ENCODE results near the gene GPX5.
"Not testable (repeated sequence)": the region's sequence is repeated elsewhere in the genome, so short reads cannot be mapped to it uniquely, and the experiment has no call there.

Gene GPX5

GRCh38 chr6:28512387-28512786 is 13.3 kb upstream of the GPX5 start:
- not testable (repeated sequence) for H3K36me3 ChIP-seq (ENCODE audit: control insufficient read depth in 5 of 5, insufficient read depth in 5 of 5, low read length in 5 of 5); H3K4me3 ChIP-seq (ENCODE audit: low read depth in 1 of 5, low read length in 5 of 5); H3K9ac ChIP-seq (ENCODE audit: low read length in 5 of 5); H3K4me1 ChIP-seq (ENCODE audit: control insufficient read depth in 5 of 5, insufficient read depth in 5 of 5, low read length in 5 of 5); H3K27me3 ChIP-seq (ENCODE audit: control insufficient read depth in 5 of 5, insufficient read depth in 4 of 5, low read length in 5 of 5); H3K27ac ChIP-seq (ENCODE audit: low read depth, low read length); H3K9me3 ChIP-seq (ENCODE audit: control insufficient read depth in 5 of 5, low read length in 5 of 5)

GRCh38 chr6:28515676-28516075 is 10.0 kb upstream of the GPX5 start, which contains the start of gene GPX6:
Gene GPX6, minus strand, starts transcription at chr6:28515793. Its CDS starts 50 bp downstream, at chr6:28515743.
- Histone ChIP-seq H3K9ac (ENCODE audit: low read length in 5 of 5) (no peak within 1 kb of the TSS), H3K4me3 (ENCODE audit: low read depth in 1 of 5, low read length in 5 of 5) (no peak within 1 kb of the TSS), H3K27ac (ENCODE audit: low read depth, low read length) (no peak within 1 kb of the TSS), H3K36me3 (ENCODE audit: control insufficient read depth in 5 of 5, insufficient read depth in 5 of 5, low read length in 5 of 5) (no peaks in the 10 kb centered on the region), H3K27me3 (ENCODE audit: control insufficient read depth in 5 of 5, insufficient read depth in 4 of 5, low read length in 5 of 5) (peaks cover 0 to 8% (median 3%) of the 10 kb centered on the region in 5 donors), H3K9me3 (ENCODE audit: control insufficient read depth in 5 of 5, low read length in 5 of 5) (no peaks in the 10 kb centered on the region), H3K4me1 (ENCODE audit: control insufficient read depth in 5 of 5, insufficient read depth in 5 of 5, low read length in 5 of 5) (no peaks in the 10 kb centered on the region)

GRCh38 chr6:28517964-28518363 is 7.7 kb upstream of the GPX5 start:
- Histone ChIP-seq H3K4me1 (ENCODE audit: control insufficient read depth in 5 of 5, insufficient read depth in 5 of 5, low read length in 5 of 5) (no peaks in the 10 kb centered on the region), H3K27ac (ENCODE audit: low read depth, low read length) (no peak overlapping the region), H3K27me3 (ENCODE audit: control insufficient read depth in 5 of 5, insufficient read depth in 4 of 5, low read length in 5 of 5) (peaks cover 0 to 15% (median 3%) of the 10 kb centered on the region in 5 donors), H3K36me3 (ENCODE audit: control insufficient read depth in 5 of 5, insufficient read depth in 5 of 5, low read length in 5 of 5) (no peaks in the 10 kb centered on the region), H3K9ac (ENCODE audit: low read length in 5 of 5) (no peak overlapping the region), H3K9me3 (ENCODE audit: control insufficient read depth in 5 of 5, low read length in 5 of 5) (no peaks in the 10 kb centered on the region), H3K4me3 (ENCODE audit: low read depth in 1 of 5, low read length in 5 of 5) (no peak overlapping the region)

- H3K27me3 ChIP-seq (ENCODE audit: control insufficient read depth in 5 of 5, insufficient read depth in 4 of 5, low read length in 5 of 5), result peaks cover 0 to 10% (median 5%) of the 10 kb centered on the region in 5 donors
- no peaks in the 10 kb centered on the region for H3K4me1 ChIP-seq (ENCODE audit: control insufficient read depth in 5 of 5, insufficient read depth in 5 of 5, low read length in 5 of 5)
- H3K9me3 ChIP-seq (ENCODE audit: control insufficient read depth in 5 of 5, low read length in 5 of 5), result no peaks in the 10 kb centered on the region
- no peak overlapping the region for H3K4me3 ChIP-seq (ENCODE audit: low read depth in 1 of 5, low read length in 5 of 5)
- no peaks in the 10 kb centered on the region for H3K36me3 ChIP-seq (ENCODE audit: control insufficient read depth in 5 of 5, insufficient read depth in 5 of 5, low read length in 5 of 5)
- H3K27ac ChIP-seq (ENCODE audit: low read depth, low read length), result no peak overlapping the region
- H3K9ac ChIP-seq (ENCODE audit: low read length in 5 of 5), result no peak overlapping the region
Observed at GRCh38 chr6:28522594-28523240, 3.0 kb upstream of the GPX5 start.

GRCh38 chr6:28523241-28523622 is 2.4 kb upstream of the GPX5 start:
- Histone ChIP-seq H3K4me3 (ENCODE audit: low read depth in 1 of 5, low read length in 5 of 5) (no peak overlapping the region), H3K36me3 (ENCODE audit: control insufficient read depth in 5 of 5, insufficient read depth in 5 of 5, low read length in 5 of 5) (no peaks in the 10 kb centered on the region), H3K9ac (ENCODE audit: low read length in 5 of 5) (no peak overlapping the region), H3K27me3 (ENCODE audit: control insufficient read depth in 5 of 5, insufficient read depth in 4 of 5, low read length in 5 of 5) (peaks cover 0 to 10% (median 5%) of the 10 kb centered on the region in 5 donors), H3K27ac (ENCODE audit: low read depth, low read length) (no peak overlapping the region), H3K9me3 (ENCODE audit: control insufficient read depth in 5 of 5, low read length in 5 of 5) (no peaks in the 10 kb centered on the region), H3K4me1 (ENCODE audit: control insufficient read depth in 5 of 5, insufficient read depth in 5 of 5, low read length in 5 of 5) (no peaks in the 10 kb centered on the region)

GRCh38 chr6:28530777-28531176 is 5.1 kb downstream of the GPX5 start:
- H3K27me3 ChIP-seq (ENCODE audit: control insufficient read depth in 5 of 5, insufficient read depth in 4 of 5, low read length in 5 of 5), result peaks cover 0 to 11% (median 9%) of the 10 kb centered on the region in 5 donors

GRCh38 chr6:28531479-28532128 is 5.9 kb downstream of the GPX5 start:
- no peak overlapping the region for H3K4me3 ChIP-seq (ENCODE audit: low read depth in 1 of 5, low read length in 5 of 5)
- no peaks in the 10 kb centered on the region for H3K9me3 ChIP-seq (ENCODE audit: control insufficient read depth in 5 of 5, low read length in 5 of 5)
- H3K27me3 ChIP-seq (ENCODE audit: control insufficient read depth in 5 of 5, insufficient read depth in 4 of 5, low read length in 5 of 5), result peaks cover 0 to 9% (median 8%) of the 10 kb centered on the region in 5 donors
- H3K27ac ChIP-seq (ENCODE audit: low read depth, low read length), result no peak overlapping the region
- H3K9ac ChIP-seq (ENCODE audit: low read length in 5 of 5), result no peak overlapping the region
- H3K4me1 ChIP-seq (ENCODE audit: control insufficient read depth in 5 of 5, insufficient read depth in 5 of 5, low read length in 5 of 5), result no peaks in the 10 kb centered on the region
- H3K36me3 ChIP-seq (ENCODE audit: control insufficient read depth in 5 of 5, insufficient read depth in 5 of 5, low read length in 5 of 5), result no peaks in the 10 kb centered on the region

More at GRCh38 chr6:28530777-28531176, 5.1 kb downstream of the GPX5 start:
- Histone ChIP-seq H3K4me1 (ENCODE audit: control insufficient read depth in 5 of 5, insufficient read depth in 5 of 5, low read length in 5 of 5) (no peaks in the 10 kb centered on the region), H3K36me3 (ENCODE audit: control insufficient read depth in 5 of 5, insufficient read depth in 5 of 5, low read length in 5 of 5) (no peaks in the 10 kb centered on the region), H3K9me3 (ENCODE audit: control insufficient read depth in 5 of 5, low read length in 5 of 5) (no peaks in the 10 kb centered on the region), H3K27ac (ENCODE audit: low read depth, low read length) (no peak overlapping the region), H3K4me3 (ENCODE audit: low read depth in 1 of 5, low read length in 5 of 5) (no peak overlapping the region), H3K9ac (ENCODE audit: low read length in 5 of 5) (no peak overlapping the region)

- Histone ChIP-seq H3K9me3 (ENCODE audit: control insufficient read depth in 5 of 5, low read length in 5 of 5) (no peaks in the 10 kb centered on the region), H3K27ac (ENCODE audit: low read depth, low read length) (no peak overlapping the region), H3K4me1 (ENCODE audit: control insufficient read depth in 5 of 5, insufficient read depth in 5 of 5, low read length in 5 of 5) (peaks cover 0 to 4% (median 0%) of the 10 kb centered on the region in 5 donors), H3K36me3 (ENCODE audit: control insufficient read depth in 5 of 5, insufficient read depth in 5 of 5, low read length in 5 of 5) (no peaks in the 10 kb centered on the region), H3K9ac (ENCODE audit: low read length in 5 of 5) (no peak overlapping the region), H3K27me3 (ENCODE audit: control insufficient read depth in 5 of 5, insufficient read depth in 4 of 5, low read length in 5 of 5) (peaks cover 4 to 27% (median 11%) of the 10 kb centered on the region in 5 donors), H3K4me3 (ENCODE audit: low read depth in 1 of 5, low read length in 5 of 5) (no peak overlapping the region)
Observed at GRCh38 chr6:28534306-28534705, 8.6 kb downstream of the GPX5 start.

- no peak overlapping the region for H3K27ac ChIP-seq (ENCODE audit: low read depth, low read length)
- H3K4me1 ChIP-seq (ENCODE audit: control insufficient read depth in 5 of 5, insufficient read depth in 5 of 5, low read length in 5 of 5), result peaks cover 0 to 4% (median 0%) of the 10 kb centered on the region in 5 donors
- H3K9ac ChIP-seq (ENCODE audit: low read length in 5 of 5), result no peak overlapping the region
- no peaks in the 10 kb centered on the region for H3K9me3 ChIP-seq (ENCODE audit: control insufficient read depth in 5 of 5, low read length in 5 of 5)
- no peak overlapping the region for H3K4me3 ChIP-seq (ENCODE audit: low read depth in 1 of 5, low read length in 5 of 5)
- no peaks in the 10 kb centered on the region for H3K36me3 ChIP-seq (ENCODE audit: control insufficient read depth in 5 of 5, insufficient read depth in 5 of 5, low read length in 5 of 5)
- H3K27me3 ChIP-seq (ENCODE audit: control insufficient read depth in 5 of 5, insufficient read depth in 4 of 5, low read length in 5 of 5), result peaks cover 6 to 27% (median 10%) of the 10 kb centered on the region in 5 donors
Observed at GRCh38 chr6:28534875-28535274, 9.2 kb downstream of the GPX5 start.

GRCh38 chr6:28537065-28537464 is 11.4 kb downstream of the GPX5 start:
- Histone ChIP-seq H3K27me3 (ENCODE audit: control insufficient read depth in 5 of 5, insufficient read depth in 4 of 5, low read length in 5 of 5) (peaks cover 6 to 27% (median 8%) of the 10 kb centered on the region in 5 donors), H3K4me3 (ENCODE audit: low read depth in 1 of 5, low read length in 5 of 5) (peak overlapping the region in 1 of 5 donors; percentile 17)

More at GRCh38 chr6:28537065-28537464, 11.4 kb downstream of the GPX5 start:
- peaks cover 0 to 6% (median 0%) of the 10 kb centered on the region in 5 donors for H3K9me3 ChIP-seq (ENCODE audit: control insufficient read depth in 5 of 5, low read length in 5 of 5)
- H3K4me1 ChIP-seq (ENCODE audit: control insufficient read depth in 5 of 5, insufficient read depth in 5 of 5, low read length in 5 of 5), result peaks cover 0 to 4% (median 0%) of the 10 kb centered on the region in 5 donors
- H3K27ac ChIP-seq (ENCODE audit: low read depth, low read length), result no peak overlapping the region
- no peaks in the 10 kb centered on the region for H3K36me3 ChIP-seq (ENCODE audit: control insufficient read depth in 5 of 5, insufficient read depth in 5 of 5, low read length in 5 of 5)
- no peak overlapping the region for H3K9ac ChIP-seq (ENCODE audit: low read length in 5 of 5)

Data from subcutaneous abdominal adipose tissue (tissue), 5 donors.